ENCODE measurements around the gene PFKFB3.

- TF ChIP-seq FOXA1 (IDR thresholded peaks at IDR 0.05) (no peak), ZNF384 (IDR thresholded peaks at IDR 0.05) (no peak), HDGF (IDR thresholded peaks at IDR 0.05; ENCODE audit: borderline replicate concordance) (no peak), SUZ12 (IDR thresholded peaks at IDR 0.05) (no peak), FOXM1 (IDR thresholded peaks at IDR 0.05; ENCODE audit: borderline replicate concordance) (no peak), ELF4 (IDR thresholded peaks at IDR 0.05) (no peak), FOXK2 (IDR thresholded peaks at IDR 0.05) (no peak), ARNT (IDR thresholded peaks at IDR 0.05) (no peak)
Measured at GRCh38 chr10:6195376-6195775, 7.4 kb upstream of the PFKFB3 start.
